Measurements from ENCODE around the gene FOXL3.
A peak's percentile ranks its signal among the peaks of the same experiment; 100 is the strongest.

- no peak for TF ChIP-seq ZFX (IDR thresholded peaks at IDR 0.05; ENCODE audit: borderline replicate concordance)
- TF ChIP-seq CTCF (IDR thresholded peaks at IDR 0.05) = peak; percentile 79
Measured at GRCh38 chr7:266851-267840, 22.8 kb upstream of the FOXL3 start.
